Measurements from ENCODE around the gene TNFSF8.

The TNFSF8 gene

GRCh38 chr9:114864471-114864870, 65.9 kb downstream of the TNFSF8 start:
- DNase-seq: no peak

- DNase-seq: no peak
Measured at GRCh38 chr9:114861922-114862605, 68.3 kb downstream of the TNFSF8 start.

GRCh38 chr9:114861273-114861672, 69.1 kb downstream of the TNFSF8 start:
- DNase-seq: no peak

GRCh38 chr9:114860187-114860586, 70.2 kb downstream of the TNFSF8 start:
- no peak for DNase-seq

- no peak for DNase-seq
Measured at GRCh38 chr9:114856942-114857315, 73.5 kb downstream of the TNFSF8 start.

- no peak for DNase-seq
Measured at GRCh38 chr9:114856215-114856941, 74.0 kb downstream of the TNFSF8 start.

GRCh38 chr9:114855488-114855887, 74.9 kb downstream of the TNFSF8 start:
- DNase-seq: no peak

- no peak for DNase-seq
Measured at GRCh38 chr9:114854736-114855355, 75.5 kb downstream of the TNFSF8 start.

- DNase-seq: no peak
Measured at GRCh38 chr9:114853071-114853855, 77.1 kb downstream of the TNFSF8 start.

GRCh38 chr9:114852050-114852594, 78.3 kb downstream of the TNFSF8 start:
- no peak for DNase-seq

GRCh38 chr9:114851306-114851705, 79.1 kb downstream of the TNFSF8 start:
- DNase-seq: no peak
